K562 (cell line): ENCODE measurements around the gene CWC22.

ENCODE experiments used
- CREB1 ChIP-seq, 2 experiments: sonication (generic) in 1 of 2; formaldehyde crosslinking in 1 of 2; IDR thresholded peaks; 2 replicates each; pipeline versions ENCODE4 v1.6.1 to v1.8.0; 2012 to 2022; ENCODE audit warnings: inconsistent platforms in 1 of 2, mild to moderate bottlenecking in 1 of 2, missing genetic modification reagents in 1 of 2, moderate library complexity in 1 of 2
- CTCF ChIP-seq, 3 experiments: IDR thresholded peaks in 2 of 3; conservative IDR thresholded peaks in 1 of 3; 2 replicates each; pipeline ENCODE4 v1.5.1; 2011 to 2012; ENCODE audit warnings: low read length in 3 of 3, mild to moderate bottlenecking in 3 of 3, control low read depth in 2 of 3, improper control_type of control experiment in 1 of 3, inconsistent platforms in 1 of 3, low read depth in 1 of 3, mixed read lengths in 1 of 3, moderate library complexity in 1 of 3; ENCODE audit not compliant: insufficient read depth in 2 of 3
- DNMT1 ChIP-seq: fragments of 450-650 bp; IDR thresholded peaks from 2 replicates; pipeline ENCODE4 v1.6.1; 2016; ENCODE audit warnings: antibody characterized with exemption, mild to moderate bottlenecking
- ELF4 ChIP-seq: fragments of 450-650 bp; formaldehyde crosslinking; IDR thresholded peaks from 2 replicates; pipeline ENCODE4 v1.4.0; 2022; ENCODE audit warnings: missing genetic modification characterization
- EZH2 ChIP-seq: IDR thresholded peaks from 2 replicates; pipeline ENCODE4 v1.6.1; 2012; ENCODE audit warnings: low read depth, mild to moderate bottlenecking, inconsistent platforms, low read length, borderline replicate concordance
- KDM1A ChIP-seq, 2 experiments: fragments of 450-650 bp; IDR thresholded peaks; 2 replicates each; pipeline ENCODE4 v1.6.1; 2016; ENCODE audit warnings: mild to moderate bottlenecking in 2 of 2
- NR2C2 ChIP-seq, 2 experiments: fragments of 200-800 bp in 1 of 2; sonication (Bioruptor generic) in 1 of 2; sonication (generic) in 1 of 2; formaldehyde crosslinking in 1 of 2; IDR thresholded peaks; 2 replicates each; pipeline versions ENCODE4 v1.6.1 to v1.8.0; 2016 to 2022; ENCODE audit warnings: mild to moderate bottlenecking in 1 of 2, missing compliant biosample characterization in 1 of 2, missing genetic modification characterization in 1 of 2, missing genetic modification reagents in 1 of 2
- POLR2AphosphoS5 ChIP-seq: IDR thresholded peaks from 2 replicates; pipeline ENCODE4 v1.6.1; 2011; ENCODE audit warnings: mild to moderate bottlenecking, low read depth, low read length, moderate library complexity; ENCODE audit not compliant: control insufficient read depth, insufficient read depth
- PYGO2 ChIP-seq: fragments of 450-650 bp; IDR thresholded peaks from 2 replicates; pipeline ENCODE4 v1.6.1; 2016; ENCODE audit warnings: mild to moderate bottlenecking, missing genetic modification characterization, moderate library complexity, missing compliant biosample characterization
- ZFX ChIP-seq: sonication (generic); formaldehyde crosslinking; IDR thresholded peaks from 2 replicates; pipeline ENCODE4 v1.8.0; 2022; ENCODE audit warnings: mild to moderate bottlenecking, missing genetic modification reagents, moderate library complexity
- ZNF274 ChIP-seq: IDR thresholded peaks from 2 replicates; pipeline ENCODE4 v1.6.1; 2011; ENCODE audit warnings: low read depth, mild to moderate bottlenecking, low read length, moderate library complexity, borderline replicate concordance
- TF ChIP-seq, protein P1 (sequence below): sonication (generic); formaldehyde crosslinking; IDR thresholded peaks from 2 replicates; pipeline ENCODE4 v1.8.1; 2022; ENCODE audit warnings: missing genetic modification reagents
- TF ChIP-seq, protein P2 (sequence below): sonication (generic); formaldehyde crosslinking; IDR thresholded peaks from 2 replicates; pipeline ENCODE4 v1.8.1; 2023; ENCODE audit warnings: mild to moderate bottlenecking, missing genetic modification reagents

GRCh38 chr2:179950391-179950790 is 56.7 kb downstream of the CWC22 start:
- no peak for TF ChIP-seq ZNF274
- TF ChIP-seq PYGO2, result no peak
- no peak for TF ChIP-seq ZFX (CRISPR knock-in tag)
- TF ChIP-seq EZH2, result no peak
- TF ChIP-seq CREB1 (IDR thresholded peaks at IDR 0.05), result no peak
- TF ChIP-seq CREB1 (CRISPR knock-in tag; IDR thresholded peaks at IDR 0.05), result no peak
- no peak for TF ChIP-seq KDM1A (IDR thresholded peaks at IDR 0.05)
- no peak for TF ChIP-seq ELF4 (CRISPR knock-in tag)
- no peak for TF ChIP-seq NR2C2 (CRISPR knock-in tag; IDR thresholded peaks at IDR 0.05)
- TF ChIP-seq NR2C2 (tag; IDR thresholded peaks at IDR 0.05), result no peak
- TF ChIP-seq DNMT1, result no peak
- no peak for TF ChIP-seq CTCF (IDR thresholded peaks at IDR 0.05 in 2 of 3, conservative IDR thresholded peaks at IDR 0.05 in 1 of 3; ENCODE audit: insufficient read depth in 2 of 3, low read depth in 1 of 3, low read length in 3 of 3)
- no peak for TF ChIP-seq POLR2AphosphoS5
- TF ChIP-seq, protein P1, sequence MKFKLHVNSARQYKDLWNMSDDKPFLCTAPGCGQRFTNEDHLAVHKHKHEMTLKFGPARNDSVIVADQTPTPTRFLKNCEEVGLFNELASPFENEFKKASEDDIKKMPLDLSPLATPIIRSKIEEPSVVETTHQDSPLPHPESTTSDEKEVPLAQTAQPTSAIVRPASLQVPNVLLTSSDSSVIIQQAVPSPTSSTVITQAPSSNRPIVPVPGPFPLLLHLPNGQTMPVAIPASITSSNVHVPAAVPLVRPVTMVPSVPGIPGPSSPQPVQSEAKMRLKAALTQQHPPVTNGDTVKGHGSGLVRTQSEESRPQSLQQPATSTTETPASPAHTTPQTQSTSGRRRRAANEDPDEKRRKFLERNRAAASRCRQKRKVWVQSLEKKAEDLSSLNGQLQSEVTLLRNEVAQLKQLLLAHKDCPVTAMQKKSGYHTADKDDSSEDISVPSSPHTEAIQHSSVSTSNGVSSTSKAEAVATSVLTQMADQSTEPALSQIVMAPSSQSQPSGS (CRISPR knock-in tag), result no peak
- TF ChIP-seq, protein P2, sequence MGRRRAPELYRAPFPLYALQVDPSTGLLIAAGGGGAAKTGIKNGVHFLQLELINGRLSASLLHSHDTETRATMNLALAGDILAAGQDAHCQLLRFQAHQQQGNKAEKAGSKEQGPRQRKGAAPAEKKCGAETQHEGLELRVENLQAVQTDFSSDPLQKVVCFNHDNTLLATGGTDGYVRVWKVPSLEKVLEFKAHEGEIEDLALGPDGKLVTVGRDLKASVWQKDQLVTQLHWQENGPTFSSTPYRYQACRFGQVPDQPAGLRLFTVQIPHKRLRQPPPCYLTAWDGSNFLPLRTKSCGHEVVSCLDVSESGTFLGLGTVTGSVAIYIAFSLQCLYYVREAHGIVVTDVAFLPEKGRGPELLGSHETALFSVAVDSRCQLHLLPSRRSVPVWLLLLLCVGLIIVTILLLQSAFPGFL (CRISPR knock-in tag), result no peak
